HepG2 (cell line): ENCODE measurements around the gene TANGO2. TPM values are rescaled to one million over a fixed set of nuclear protein-coding genes. Genes with fewer than 3 reads are reported as not detected.

Source experiments
- ATAC-seq: fragments of 200-7000 bp; cut with Tn5 transposase; 3 replicates; pipeline ENCODE4 v1.9.1; 2020; ENCODE audit warnings: mild to moderate bottlenecking, moderate library complexity
- BruUV-seq: library from RNA; stranded (reverse); fragments of 400-500 nt; replicated peaks from 2 replicates; lab custom pipeline; 2021; lab: Mats Ljungman, UMichigan
- CTCF ChIA-PET: fragments of 300-600 bp; formaldehyde crosslinking; extraction: SDS; loops from one replicate; lab custom pipeline; 2021; ENCODE audit warnings: low total read pairs, inconsistent platforms, low intra/inter-chr PET ratio; lab: Yijun Ruan, JAX
- POLR2A ChIA-PET: fragments of 350-600 bp; sonication (Branson Sonifier 250); formaldehyde crosslinking; loops from one replicate; lab custom pipeline; 2020; ENCODE audit warnings: antibody characterized with exemption, inconsistent platforms; lab: Yijun Ruan, JAX
- DNase-seq: peaks from one replicate; pipeline ENCODE4 v3.0.0-alpha.2; 2015; ENCODE audit warnings: low spot score
- FAIRE-seq: peaks from 3 replicates; lab custom pipeline; 2011; peaks lifted over from hg19 to GRCh38; lab: Jason Lieb, UNC
- H2AFZ ChIP-seq: one replicate; pipeline ENCODE4 v1.6.1; 2011; ENCODE audit warnings: low read length, inconsistent platforms
- H3K27ac ChIP-seq: fragments of 300-600 bp; 3 replicates; pipeline ENCODE4 v1.8.0; 2011; ENCODE audit warnings: mixed run types, mild to moderate bottlenecking, mixed read lengths, low read length, inconsistent platforms; ENCODE audit not compliant: insufficient read depth; ENCODE audit errors: extremely low read length
- H3K27me3 ChIP-seq, 2 experiments: fragments of 200-600 bp in 1 of 2; 2 replicates in 1 of 2; 3 replicates in 1 of 2; pipeline versions ENCODE4 v1.6.0 to v1.8.0; 2011; ENCODE audit warnings: low read length in 2 of 2, mild to moderate bottlenecking in 2 of 2, moderate library complexity in 2 of 2, inconsistent platforms in 1 of 2; ENCODE audit not compliant: insufficient read depth in 2 of 2, control insufficient read depth in 1 of 2
- H3K36me3 ChIP-seq, 2 experiments: fragments of 200-600 bp in 1 of 2; replicated peaks in 1 of 2; 2 replicates in 1 of 2; 3 replicates in 1 of 2; pipeline versions ENCODE4 v1.5.1 to v1.8.0; 2011; ENCODE audit warnings: low read length in 2 of 2, inconsistent platforms in 1 of 2; ENCODE audit not compliant: insufficient read depth in 2 of 2, control insufficient read depth in 1 of 2
- H3K4me1 ChIP-seq: 2 replicates; pipeline ENCODE4 v1.5.1; 2012; ENCODE audit warnings: low read length, inconsistent platforms; ENCODE audit not compliant: insufficient read depth
- H3K4me2 ChIP-seq: 2 replicates; pipeline ENCODE4 v1.6.0; 2011; ENCODE audit warnings: low read depth, low read length, inconsistent platforms
- H3K4me3 ChIP-seq, 3 experiments: fragments of 200-600 bp in 1 of 3; sonication (generic), shearing (Covaris generic) in 1 of 3; replicated peaks in 1 of 3; 2 replicates each; pipeline ENCODE4 v1.5.1; 2011 to 2016; ENCODE audit warnings: low read length in 3 of 3, inconsistent platforms in 2 of 3, low read depth in 2 of 3, mild to moderate bottlenecking in 2 of 3, control low read depth in 1 of 3, mixed read lengths in 1 of 3; ENCODE audit not compliant: insufficient read depth in 1 of 3
- H3K79me2 ChIP-seq: one replicate; pipeline ENCODE4 v1.6.1; 2011; ENCODE audit warnings: low read length, inconsistent platforms; ENCODE audit not compliant: insufficient read depth
- H3K9ac ChIP-seq: 2 replicates; pipeline ENCODE4 v1.6.0; 2011; ENCODE audit warnings: mild to moderate bottlenecking, low read depth, low read length, inconsistent platforms; ENCODE audit not compliant: insufficient read depth
- H3K9me3 ChIP-seq: 2 replicates; pipeline ENCODE4 v1.5.1; 2012; ENCODE audit warnings: mild to moderate bottlenecking, low read length
- H4K20me1 ChIP-seq: 2 replicates; pipeline ENCODE4 v1.6.0; 2011; ENCODE audit warnings: inconsistent platforms, mild to moderate bottlenecking, low read length, moderate library complexity; ENCODE audit not compliant: insufficient read depth
- ARID2 ChIP-seq: sonication (generic); formaldehyde crosslinking; IDR thresholded peaks from 2 replicates; pipeline ENCODE4 v1.8.1; 2022; ENCODE audit warnings: mild to moderate bottlenecking, missing genetic modification reagents, borderline replicate concordance
- ETV5 ChIP-seq: IDR thresholded peaks from 2 replicates; pipeline ENCODE4 v1.6.1; 2018; ENCODE audit warnings: missing biosample characterization, missing genetic modification reagents, inconsistent platforms, borderline replicate concordance
- FOXK2 ChIP-seq: fragments of 450-650 bp; IDR thresholded peaks from 2 replicates; pipeline ENCODE4 v1.6.1; 2016
- POLR2A ChIP-seq, 2 experiments: IDR thresholded peaks; 2 replicates each; pipeline ENCODE4 v1.6.1; 2011; ENCODE audit warnings: low read depth in 2 of 2, low read length in 2 of 2, mild to moderate bottlenecking in 1 of 2, moderate library complexity in 1 of 2; ENCODE audit not compliant: insufficient read depth in 1 of 2
- RBFOX2 ChIP-seq: fragments of 200-400 bp; formaldehyde crosslinking; IDR thresholded peaks from 2 replicates; pipeline ENCODE4 v1.6.1; 2017; ENCODE audit warnings: low read depth, mild to moderate bottlenecking, low read length
- SP5 ChIP-seq: IDR thresholded peaks from 2 replicates; pipeline ENCODE4 v1.6.1; 2016; ENCODE audit warnings: low read depth, borderline replicate concordance
- SRY ChIP-seq: sonication (generic); formaldehyde crosslinking; IDR thresholded peaks from 2 replicates; pipeline ENCODE4 v1.8.0; 2022; ENCODE audit warnings: mild to moderate bottlenecking, missing genetic modification reagents
- ZNF382 ChIP-seq: sonication (generic); formaldehyde crosslinking; IDR thresholded peaks from 2 replicates; pipeline ENCODE4 v1.5.0; 2020; ENCODE audit warnings: missing genetic modification reagents, mild to moderate bottlenecking, borderline replicate concordance
- ZNF432 ChIP-seq: sonication (generic); formaldehyde crosslinking; IDR thresholded peaks from 2 replicates; pipeline ENCODE4 v1.5.0; 2020; ENCODE audit warnings: missing genetic modification reagents, mild to moderate bottlenecking, borderline replicate concordance
- ZNF737 ChIP-seq: sonication (generic); formaldehyde crosslinking; IDR thresholded peaks from 2 replicates; pipeline ENCODE4 v1.5.0; 2020; ENCODE audit warnings: missing genetic modification reagents, mild to moderate bottlenecking, borderline replicate concordance
- WGBS: methylation state at CpG from one replicate; pipeline ENCODE4 v1.1.6; 2017; ENCODE audit warnings: low lambda C conversion rate; 5-methylcytosine and 5-hydroxymethylcytosine counted together
- in situ Hi-C: cut with HindIII; loops from 2 replicates; pipeline ENCODE4 v1.10.0; 2017; ENCODE audit warnings: low pct_unique_long_range_greater_than_20kb; ENCODE audit not compliant: extremely low pct_ligation_motif_present
- intact Hi-C: fragments of 100-400 bp; cut with micrococcal nuclease; formaldehyde crosslinking; loops from one replicate; pipeline ENCODE4 v1.10.0; 2022; ENCODE audit not compliant: unreplicated experiment
- polyA plus RNA-seq, 8 experiments: library from polyadenylated mRNA; depleted of rRNA in 3 of 8; stranded (reverse) in 7 of 8; unstranded in 1 of 8; fragments of >200 nt; fragmentation: Illumina TruSeq in 4 of 8; extraction: Trizol in 4 of 8; gene quantifications; 2 replicates each; pipeline versions ENCODE4 v1.2.1 to v1.2.3, GENCODE V29; 2011 to 2016; ENCODE audit warnings: low read depth in 4 of 8, missing spikeins in 1 of 8, mixed read lengths in 1 of 8; ENCODE audit not compliant: insufficient read depth in 1 of 8
- total RNA-seq, 5 experiments: library from RNA; depleted of rRNA; stranded (reverse); fragments of >200 nt; fragmentation: Illumina TruSeq; extraction: Trizol; gene quantifications; 2 replicates each; pipeline ENCODE4 v1.2.3, GENCODE V29; 2016; ENCODE audit warnings: low read depth in 1 of 5
- TF ChIP-seq, protein P1 (sequence below): sonication (generic); formaldehyde crosslinking; conservative IDR thresholded peaks from 2 replicates; pipeline ENCODE4 v1.8.0; 2022; ENCODE audit warnings: low read depth, missing genetic modification reagents

Gene TANGO2
- total and polyA plus RNA-seq, 2 of the 13 experiments (the other 11 are each of a cell fraction or from before 2014, with no cell fraction given) = 12.9 to 14.8 TPM

DNA sequence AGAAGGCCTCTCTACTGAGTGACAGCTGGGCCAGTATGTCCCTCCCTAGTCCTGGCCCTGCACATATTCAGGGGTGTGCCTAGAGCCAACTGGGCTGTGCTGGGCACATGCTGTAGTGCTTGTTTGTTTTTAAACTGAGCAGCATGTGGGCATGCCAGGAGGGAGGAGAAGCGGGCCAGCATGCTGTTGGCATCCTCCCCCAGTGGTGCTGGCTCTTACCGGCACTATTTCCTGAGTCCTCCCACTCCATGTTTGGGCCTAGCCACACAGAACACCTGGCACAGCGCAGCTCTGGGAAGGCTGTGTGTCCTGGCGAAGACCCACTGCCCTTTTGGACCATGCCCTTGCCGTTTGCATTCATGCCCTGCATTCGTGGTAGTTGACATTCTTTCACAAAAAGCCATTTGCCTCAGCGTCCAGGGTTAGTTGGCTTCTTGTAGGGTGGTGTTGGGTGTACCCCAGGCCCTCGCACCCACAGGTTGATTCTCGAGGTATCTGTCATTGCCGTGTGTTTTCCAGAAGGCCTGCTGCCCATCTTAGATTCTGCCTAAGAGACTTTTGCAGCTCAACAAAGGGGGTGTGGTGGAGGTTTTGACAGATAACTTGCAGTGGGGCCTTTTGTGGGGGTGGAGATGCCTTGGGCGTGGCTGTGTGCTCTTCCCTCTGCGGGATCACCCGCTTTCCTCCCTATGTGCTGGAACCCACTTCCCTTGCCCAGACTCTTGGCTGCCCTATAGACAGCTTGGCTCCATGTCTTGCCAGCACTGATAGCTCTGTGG lies 72.7 kb downstream of the TANGO2 start:
- ATAC-seq (peak; percentile 30; the same call in 1 of the 3 replicates), FAIRE-seq (no peak), DNase-seq (no peak)
- in situ Hi-C loops (no loop called here), intact Hi-C loops (no loop called here)
- Histone ChIP-seq H3K4me2 (no peak overlapping the region), H3K9ac (no peak overlapping the region), H2AFZ (no peak overlapping the region), H3K9me3 (no peaks in the 10 kb centered on the region), H3K4me3 (no peak overlapping the region), H3K79me2 (peaks cover 10% of the 10 kb centered on the region), H3K4me1 (no peaks in the 10 kb centered on the region), H4K20me1 (no peaks in the 10 kb centered on the region), H3K27ac (no peak overlapping the region), H3K36me3 (peaks cover 47 to 93% of the 10 kb centered on the region in 2 experiments), H3K27me3 (no peaks in the 10 kb centered on the region)
- no TSS peak for BruUV-seq
- TF ChIP-seq ETV5 (CRISPR knock-in tag) = no peak
- TF ChIP-seq RBFOX2 = no peak
- TF ChIP-seq ZNF432 (CRISPR knock-in tag) = no peak
- TF ChIP-seq SP5 = no peak
- no peak for TF ChIP-seq ZNF737
- TF ChIP-seq FOXK2 = no peak
- TF ChIP-seq POLR2A (IDR thresholded peaks at IDR 0.05; ENCODE audit: insufficient read depth in 1 of 2, low read depth in 2 of 2, low read length in 2 of 2) = no peak
- no peak for TF ChIP-seq ARID2 (CRISPR knock-in tag)
- no peak for TF ChIP-seq ZNF382
- TF ChIP-seq SRY = no peak
- TF ChIP-seq, protein P1, sequence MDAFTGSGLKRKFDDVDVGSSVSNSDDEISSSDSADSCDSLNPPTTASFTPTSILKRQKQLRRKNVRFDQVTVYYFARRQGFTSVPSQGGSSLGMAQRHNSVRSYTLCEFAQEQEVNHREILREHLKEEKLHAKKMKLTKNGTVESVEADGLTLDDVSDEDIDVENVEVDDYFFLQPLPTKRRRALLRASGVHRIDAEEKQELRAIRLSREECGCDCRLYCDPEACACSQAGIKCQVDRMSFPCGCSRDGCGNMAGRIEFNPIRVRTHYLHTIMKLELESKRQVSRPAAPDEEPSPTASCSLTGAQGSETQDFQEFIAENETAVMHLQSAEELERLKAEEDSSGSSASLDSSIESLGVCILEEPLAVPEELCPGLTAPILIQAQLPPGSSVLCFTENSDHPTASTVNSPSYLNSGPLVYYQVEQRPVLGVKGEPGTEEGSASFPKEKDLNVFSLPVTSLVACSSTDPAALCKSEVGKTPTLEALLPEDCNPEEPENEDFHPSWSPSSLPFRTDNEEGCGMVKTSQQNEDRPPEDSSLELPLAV (CRISPR knock-in tag) = no peak
- WGBS = 96% methylated on average over 11 of the region's 13 CpGs
- CTCF ChIA-PET = no interaction called here
- POLR2A ChIA-PET = no interaction called here
